HCT116 (cell line): ENCODE data around the gene BOLA3. TPM values are rescaled to one million over a fixed set of nuclear protein-coding genes. Genes with fewer than 3 reads are reported as not detected.
"Not testable (repeated sequence)": the region's sequence is repeated elsewhere in the genome, so short reads cannot be mapped to it uniquely, and the experiment has no call there.

Experiments
- ATAC-seq: fragments of 200-7000 bp; cut with Tn5 transposase; 2 replicates; pipeline ENCODE4 v1.9.1; 2020; ENCODE audit warnings: mild to moderate bottlenecking, moderate library complexity
- BruUV-seq: library from RNA; stranded (reverse); fragments of 400-500 nt; replicated peaks from 2 replicates; lab custom pipeline; 2021; lab: Mats Ljungman, UMichigan
- CTCF ChIA-PET: fragments of 300-600 bp; sonication (Branson Sonifier 250); formaldehyde crosslinking; loops from one replicate; lab custom pipeline; 2021; ENCODE audit warnings: antibody characterized with exemption; lab: Charles Lee
- POLR2A ChIA-PET: fragments of 300-600, 350-600 bp; sonication (Branson Sonifier 250); formaldehyde crosslinking; loops from one replicate; lab custom pipeline; 2021; ENCODE audit warnings: antibody characterized with exemption; lab: Charles Lee
- RAD21 ChIA-PET, 2 experiments: fragments of 300-600 bp; sonication (Branson Sonifier 250); formaldehyde crosslinking; loops; one replicate each; lab custom pipeline; 2023; ENCODE audit warnings: low total read pairs in 2 of 2; ENCODE audit not compliant: uncharacterized antibody in 2 of 2, unreplicated experiment in 2 of 2, low non-redundant PET in 1 of 2; lab: Charles Lee
- DNase-seq: peaks from one replicate; pipeline ENCODE4 v3.0.0-alpha.2; 2010; ENCODE audit warnings: low read depth, low spot score
- H2AFZ ChIP-seq: fragments of 200-600 bp; shearing (Covaris generic), sonication (generic); 2 replicates; pipeline ENCODE4 v1.6.1; 2017; ENCODE audit warnings: low read depth, mixed run types, mixed read lengths, antibody characterized with exemption, low read length; ENCODE audit not compliant: poor library complexity, severe bottlenecking
- H3K27ac ChIP-seq: 2 replicates; pipeline ENCODE4 v1.5.1; 2012; ENCODE audit warnings: low read depth, low read length
- H3K27me3 ChIP-seq: fragments of 200-600 bp; sonication (generic); 2 replicates; pipeline ENCODE4 v1.6.1; 2016; ENCODE audit warnings: mixed run types, low read length, mixed read lengths; ENCODE audit not compliant: insufficient read depth
- H3K36me3 ChIP-seq, 2 experiments: fragments of 200-500 bp in 1 of 2; fragments of 200-600 bp in 1 of 2; sonication (Bioruptor generic) in 1 of 2; sonication (generic) in 1 of 2; 2 replicates each; pipeline versions ENCODE4 v1.5.1 to v1.6.1; 2014 to 2016; ENCODE audit warnings: low read length in 2 of 2, inconsistent platforms in 1 of 2, mixed read lengths in 1 of 2, mixed run types in 1 of 2; ENCODE audit not compliant: insufficient read depth in 2 of 2, control insufficient read depth in 1 of 2
- H3K4me1 ChIP-seq, 2 experiments: fragments of 200-600 bp in 1 of 2; sonication (generic) in 1 of 2; 2 replicates each; pipeline versions ENCODE4 v1.5.1 to v1.6.1; 2012 to 2017; ENCODE audit warnings: low read length in 2 of 2, inconsistent platforms in 1 of 2, mild to moderate bottlenecking in 1 of 2, mixed read lengths in 1 of 2, mixed run types in 1 of 2, moderate library complexity in 1 of 2; ENCODE audit not compliant: insufficient read depth in 2 of 2, control insufficient read depth in 1 of 2
- H3K4me2 ChIP-seq: fragments of 200-600 bp; sonication (generic); 2 replicates; pipeline ENCODE4 v1.6.1; 2017; ENCODE audit warnings: mixed run types, low read length, mixed read lengths
- H3K4me3 ChIP-seq, 2 experiments: fragments of 200-600 bp in 1 of 2; sonication (generic) in 1 of 2; replicated peaks in 1 of 2; 2 replicates each; pipeline ENCODE4 v1.5.1; 2011 to 2016; ENCODE audit warnings: low read length in 2 of 2, control low read depth in 1 of 2, low read depth in 1 of 2, mild to moderate bottlenecking in 1 of 2, mixed read lengths in 1 of 2, mixed run types in 1 of 2
- H3K79me2 ChIP-seq: fragments of 200-600 bp; sonication (generic); 2 replicates; pipeline ENCODE4 v1.6.1; 2017; ENCODE audit warnings: mild to moderate bottlenecking, mixed run types, low read length, moderate library complexity, mixed read lengths; ENCODE audit not compliant: insufficient read depth
- H3K9ac ChIP-seq: fragments of 200-600 bp; sonication (generic); 2 replicates; pipeline ENCODE4 v1.6.1; 2016; ENCODE audit warnings: low read length, mixed read lengths
- H3K9me2 ChIP-seq: fragments of 200-600 bp; sonication (generic), shearing (Covaris generic); 2 replicates; pipeline ENCODE4 v1.6.1; 2017; ENCODE audit warnings: mixed run types, mild to moderate bottlenecking, moderate library complexity; ENCODE audit not compliant: insufficient read depth
- H3K9me3 ChIP-seq, 2 experiments: fragments of 200-500 bp in 1 of 2; fragments of 200-600 bp in 1 of 2; sonication (Bioruptor generic) in 1 of 2; sonication (generic) in 1 of 2; 2 replicates each; pipeline ENCODE4 v1.6.1; 2014 to 2017; ENCODE audit warnings: low read length in 2 of 2, mixed read lengths in 2 of 2, inconsistent platforms in 1 of 2, low read depth in 1 of 2, mild to moderate bottlenecking in 1 of 2, mixed run types in 1 of 2, moderate library complexity in 1 of 2; ENCODE audit not compliant: control insufficient read depth in 1 of 2, insufficient read depth in 1 of 2
- H4K20me1 ChIP-seq: fragments of 200-600 bp; sonication (generic), shearing (Covaris generic); 2 replicates; pipeline ENCODE4 v1.6.1; 2017; ENCODE audit warnings: mixed run types, mild to moderate bottlenecking, moderate library complexity; ENCODE audit not compliant: insufficient read depth
- CTCF ChIP-seq, 3 experiments: fragments of 200-600 bp in 1 of 3; sonication (generic) in 1 of 3; IDR thresholded peaks in 2 of 3; conservative IDR thresholded peaks in 1 of 3; 2 replicates each; pipeline ENCODE4 v1.5.1; 2012 to 2017; ENCODE audit warnings: low read depth in 2 of 3, low read length in 2 of 3, antibody characterized with exemption in 1 of 3, borderline replicate concordance in 1 of 3, control low read depth in 1 of 3, mild to moderate bottlenecking in 1 of 3, mixed read lengths in 1 of 3, mixed run types in 1 of 3, moderate library complexity in 1 of 3; ENCODE audit not compliant: insufficient read depth in 1 of 3
- EGR1 ChIP-seq: IDR thresholded peaks from 2 replicates; pipeline ENCODE4 v1.6.1; 2012; ENCODE audit warnings: low read depth
- ELF1 ChIP-seq: IDR thresholded peaks from 2 replicates; pipeline ENCODE4 v1.6.1; 2012; ENCODE audit warnings: low read depth, borderline replicate concordance
- EZH2 ChIP-seq: fragments of 200-600 bp; sonication (generic); IDR thresholded peaks from 2 replicates; pipeline ENCODE4 v1.6.1; 2017; ENCODE audit warnings: antibody characterized with exemption, mixed run types
- EZH2phosphoT487 ChIP-seq: fragments of 200-600 bp; IDR thresholded peaks from 2 replicates; pipeline ENCODE4 v1.6.1; 2018; ENCODE audit warnings: antibody characterized with exemption, borderline replicate concordance
- JUND ChIP-seq: IDR thresholded peaks from 2 replicates; pipeline ENCODE4 v1.6.1; 2012
- MAX ChIP-seq: IDR thresholded peaks from 2 replicates; pipeline ENCODE4 v1.6.1; 2012
- POLR2AphosphoS5 ChIP-seq: IDR thresholded peaks from 2 replicates; pipeline ENCODE4 v1.6.1; 2011; ENCODE audit warnings: mild to moderate bottlenecking, low read depth, low read length, moderate library complexity
- RAD21 ChIP-seq: IDR thresholded peaks from 2 replicates; pipeline ENCODE4 v1.6.1; 2012; ENCODE audit warnings: low read depth, mild to moderate bottlenecking
- TCF7L2 ChIP-seq: IDR thresholded peaks from 2 replicates; pipeline ENCODE4 v1.7.0; 2011; ENCODE audit warnings: borderline replicate concordance, inconsistent platforms; ENCODE audit not compliant: insufficient read depth, insufficient read length; ENCODE audit errors: extremely low read depth
- YY1 ChIP-seq: IDR thresholded peaks from 2 replicates; pipeline ENCODE4 v1.6.1; 2011; ENCODE audit warnings: low read length, low read depth, moderate library complexity, mild to moderate bottlenecking; ENCODE audit not compliant: insufficient replicate concordance; ENCODE audit errors: extremely low read depth
- ZFX ChIP-seq: fragments of 450-650 bp; IDR thresholded peaks from 2 replicates; pipeline ENCODE4 v1.6.1; 2017
- ZNF274 ChIP-seq: fragments of 200-500 bp; sonication (Bioruptor generic); IDR thresholded peaks from 2 replicates; pipeline ENCODE4 v1.6.1; 2014; ENCODE audit warnings: mild to moderate bottlenecking, low read depth, low read length, inconsistent platforms
- intact Hi-C: fragments of 100-400 bp; cut with micrococcal nuclease; formaldehyde crosslinking; loops from 2 replicates; pipeline ENCODE4 v1.10.0; 2022
- total RNA-seq: library from RNA; stranded (reverse); gene quantifications from one replicate; pipeline ENCODE4 v1.2.1, GENCODE V29; 2021; ENCODE audit not compliant: unreplicated experiment

The BOLA3 gene
- total RNA-seq, 1 experiment from 2014 or later: 62.9 TPM

GRCh38 chr2:74091391-74091790 is 56.3 kb downstream of the BOLA3 start (continued):
- TF ChIP-seq POLR2AphosphoS5: no peak
- TF ChIP-seq JUND: no peak
- TF ChIP-seq MAX: no peak
- TF ChIP-seq EZH2phosphoT487: no peak
- TF ChIP-seq CTCF (IDR thresholded peaks at IDR 0.05 in 2 of 3, conservative IDR thresholded peaks at IDR 0.05 in 1 of 3; ENCODE audit: borderline replicate concordance in 1 of 3, insufficient read depth in 1 of 3, low read depth in 2 of 3, low read length in 2 of 3): no peak
- no peak for TF ChIP-seq YY1
- TF ChIP-seq EZH2: no peak
- no peak for TF ChIP-seq RAD21
- no peak for TF ChIP-seq ZNF274
- no peak for TF ChIP-seq EGR1
- TF ChIP-seq ELF1: no peak

GRCh38 chr2:74089816-74090745 is 57.6 kb downstream of the BOLA3 start:
- DNase-seq (no peak), ATAC-seq (no peak)
- no peaks in the 10 kb centered on the region for H3K27me3 ChIP-seq
- peaks cover 11 to 28% of the 10 kb centered on the region in 2 experiments; a peak in 3 of 4 replicates for H3K36me3 ChIP-seq
- H3K4me1 ChIP-seq: no peaks in the 10 kb centered on the region
- CTCF ChIA-PET: no interaction called here
- H3K9me2 ChIP-seq: no peaks in the 10 kb centered on the region
- no peaks in the 10 kb centered on the region for H3K79me2 ChIP-seq
- H3K9ac ChIP-seq: no peak overlapping the region
- POLR2A ChIA-PET: no interaction called here
- H3K4me2 ChIP-seq: no peak overlapping the region
- no peak overlapping the region for H3K27ac ChIP-seq
- H2AFZ ChIP-seq: no peak overlapping the region
- H3K9me3 ChIP-seq: no peaks in the 10 kb centered on the region
- BruUV-seq: no TSS peak
- H4K20me1 ChIP-seq: no peaks in the 10 kb centered on the region
- TF ChIP-seq TCF7L2 (no peak), ZFX (no peak)
- no peak overlapping the region for H3K4me3 ChIP-seq
- intact Hi-C loops: no loop called here
- RAD21 ChIA-PET: no interaction called here

GRCh38 chr2:74088676-74089075 is 59.0 kb downstream of the BOLA3 start:
- H3K9ac ChIP-seq, H3K27ac ChIP-seq, DNase-seq, H2AFZ ChIP-seq, H3K9me3 ChIP-seq, H3K4me3 ChIP-seq, H3K4me2 ChIP-seq, POLR2A ChIA-PET, H3K9me2 ChIP-seq, RAD21 ChIA-PET, CTCF ChIA-PET, H3K4me1 ChIP-seq, BruUV-seq, ATAC-seq, H4K20me1 ChIP-seq, intact Hi-C loops, H3K27me3 ChIP-seq, H3K79me2 ChIP-seq: not testable (repeated sequence)
- peaks cover 12 to 28% of the 10 kb centered on the region in 2 experiments; a peak in 3 of 4 replicates for H3K36me3 ChIP-seq
